GM18870 (cell line): ENCODE data around the gene SLC12A3.
A peak's percentile ranks its signal among the peaks of the same experiment; 100 is the strongest.

Source experiments
- ATAC-seq: cut with Tn5 transposase; IDR thresholded peaks from one replicate; pipeline ENCODE4 v1.9.1; 2021; ENCODE audit warnings: moderate library complexity; ENCODE audit not compliant: unreplicated experiment

The SLC12A3 gene

GRCh38 chr16:56938664-56939513 is 73.9 kb downstream of the SLC12A3 start:
- ATAC-seq, result no peak

- ATAC-seq, result no peak
Observed at GRCh38 chr16:56939801-56940200, 74.8 kb downstream of the SLC12A3 start.

- ATAC-seq, result no peak
Observed at GRCh38 chr16:56941092-56941491, 76.1 kb downstream of the SLC12A3 start.

- no peak for ATAC-seq
Observed at GRCh38 chr16:56941856-56942331, 76.9 kb downstream of the SLC12A3 start.

GRCh38 chr16:56943761-56944375 is 78.9 kb downstream of the SLC12A3 start:
- ATAC-seq, result no peak

GRCh38 chr16:56944954-56945839 is 80.2 kb downstream of the SLC12A3 start:
- ATAC-seq, result peak; percentile 56

- ATAC-seq, result no peak
Observed at GRCh38 chr16:56945847-56946527, 81.0 kb downstream of the SLC12A3 start.

- no peak for ATAC-seq
Observed at GRCh38 chr16:56946767-56947603, 82.0 kb downstream of the SLC12A3 start.

GRCh38 chr16:56947604-56947995 is 82.6 kb downstream of the SLC12A3 start:
- no peak for ATAC-seq

- ATAC-seq, result no peak
Observed at GRCh38 chr16:56948234-56948633, 83.2 kb downstream of the SLC12A3 start.

- ATAC-seq, result no peak
Observed at GRCh38 chr16:56950051-56950450, 85.0 kb downstream of the SLC12A3 start.

- ATAC-seq, result no peak
Observed at GRCh38 chr16:56950455-56950854, 85.4 kb downstream of the SLC12A3 start.

GRCh38 chr16:56950881-56951771 is 86.1 kb downstream of the SLC12A3 start:
- ATAC-seq, result no peak

GRCh38 chr16:56953006-56953405 is 88.0 kb downstream of the SLC12A3 start:
- ATAC-seq, result no peak

GRCh38 chr16:56956076-56956475 is 91.1 kb downstream of the SLC12A3 start:
- no peak for ATAC-seq

GRCh38 chr16:56956756-56957155 is 91.7 kb downstream of the SLC12A3 start:
- ATAC-seq, result no peak

- ATAC-seq, result no peak
Observed at GRCh38 chr16:56960681-56961281, 95.8 kb downstream of the SLC12A3 start.

- no peak for ATAC-seq
Observed at GRCh38 chr16:56961386-56961785, 96.4 kb downstream of the SLC12A3 start.
